GM12878 (cell line): ENCODE measurements around the gene CENPF.

Experiments used
- FOXM1 ChIP-seq: IDR thresholded peaks from 2 replicates; pipeline ENCODE4 v1.6.1; 2012; ENCODE audit warnings: low read depth, mild to moderate bottlenecking, inconsistent platforms, low read length, moderate library complexity
- MXI1 ChIP-seq: fragments of 150-350 bp; IDR thresholded peaks from 2 replicates; pipeline ENCODE4 v1.6.1; 2011; ENCODE audit warnings: low read depth, mild to moderate bottlenecking, inconsistent platforms, low read length, improper control_type of control experiment
- SUZ12 ChIP-seq: fragments of 200-600 bp; sonication (generic); IDR thresholded peaks from one replicate; pipeline ENCODE4 v1.6.1; 2018; ENCODE audit warnings: antibody characterized with exemption, mild to moderate bottlenecking; ENCODE audit not compliant: unreplicated experiment
- TAF1 ChIP-seq: IDR thresholded peaks from 2 replicates; pipeline ENCODE4 v1.6.1; 2011; ENCODE audit warnings: mild to moderate bottlenecking, low read depth, low read length, borderline replicate concordance
- USF2 ChIP-seq: IDR thresholded peaks from 2 replicates; pipeline ENCODE4 v1.6.1; 2011; ENCODE audit warnings: low read depth, low read length, improper control_type of control experiment, borderline replicate concordance
- ZZZ3 ChIP-seq: IDR thresholded peaks from 2 replicates; pipeline ENCODE4 v1.6.1; 2011; ENCODE audit warnings: low read depth; ENCODE audit not compliant: control insufficient read depth, insufficient read length

DNA sequence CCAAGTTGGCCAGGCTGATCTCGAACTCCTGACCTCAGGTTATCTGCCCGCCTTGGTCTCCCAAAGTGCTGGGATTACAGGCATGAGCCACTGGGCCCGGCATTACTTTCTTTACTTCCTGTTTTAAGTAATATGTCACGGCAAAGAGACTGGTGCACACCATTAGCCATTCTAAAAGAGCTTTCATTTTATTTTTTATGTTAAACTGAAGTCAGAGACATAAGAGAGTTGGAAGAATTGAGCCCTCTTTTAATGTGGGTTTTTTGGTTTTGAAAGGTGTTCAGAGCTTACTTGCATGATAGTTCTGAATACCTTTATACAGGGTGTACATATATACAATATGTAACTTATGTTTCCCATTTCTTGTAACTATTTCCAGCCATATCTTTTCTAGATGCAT, 14.3 kb downstream of the CENPF start:
- TF ChIP-seq TAF1: no peak
- no peak for TF ChIP-seq FOXM1
- TF ChIP-seq ZZZ3: no peak
- TF ChIP-seq MXI1: no peak
- no peak for TF ChIP-seq USF2
- no peak for TF ChIP-seq SUZ12
